ENCODE results near the gene PSMB2.

- TF ChIP-seq REST (IDR thresholded peaks at IDR 0.05; ENCODE audit: low read depth) = no peak
- TF ChIP-seq, protein P1, sequence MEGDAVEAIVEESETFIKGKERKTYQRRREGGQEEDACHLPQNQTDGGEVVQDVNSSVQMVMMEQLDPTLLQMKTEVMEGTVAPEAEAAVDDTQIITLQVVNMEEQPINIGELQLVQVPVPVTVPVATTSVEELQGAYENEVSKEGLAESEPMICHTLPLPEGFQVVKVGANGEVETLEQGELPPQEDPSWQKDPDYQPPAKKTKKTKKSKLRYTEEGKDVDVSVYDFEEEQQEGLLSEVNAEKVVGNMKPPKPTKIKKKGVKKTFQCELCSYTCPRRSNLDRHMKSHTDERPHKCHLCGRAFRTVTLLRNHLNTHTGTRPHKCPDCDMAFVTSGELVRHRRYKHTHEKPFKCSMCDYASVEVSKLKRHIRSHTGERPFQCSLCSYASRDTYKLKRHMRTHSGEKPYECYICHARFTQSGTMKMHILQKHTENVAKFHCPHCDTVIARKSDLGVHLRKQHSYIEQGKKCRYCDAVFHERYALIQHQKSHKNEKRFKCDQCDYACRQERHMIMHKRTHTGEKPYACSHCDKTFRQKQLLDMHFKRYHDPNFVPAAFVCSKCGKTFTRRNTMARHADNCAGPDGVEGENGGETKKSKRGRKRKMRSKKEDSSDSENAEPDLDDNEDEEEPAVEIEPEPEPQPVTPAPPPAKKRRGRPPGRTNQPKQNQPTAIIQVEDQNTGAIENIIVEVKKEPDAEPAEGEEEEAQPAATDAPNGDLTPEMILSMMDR (IDR thresholded peaks at IDR 0.05 in 2 of 3, conservative IDR thresholded peaks at IDR 0.05 in 1 of 3; ENCODE audit: borderline replicate concordance in 1 of 3, insufficient read depth in 1 of 3, low read depth in 2 of 3, low read length in 2 of 3) = no peak
- no peak for TF ChIP-seq ZNF274 (IDR thresholded peaks at IDR 0.05; ENCODE audit: low read depth, low read length)
- TF ChIP-seq EZH2phosphoT487 (IDR thresholded peaks at IDR 0.05; ENCODE audit: borderline replicate concordance) = no peak
- no peak for TF ChIP-seq RAD21 (IDR thresholded peaks at IDR 0.05; ENCODE audit: low read depth)
- no peak for TF ChIP-seq POLR2A (IDR thresholded peaks at IDR 0.05; ENCODE audit: borderline replicate concordance, extremely low read depth, insufficient read depth, insufficient read length)
- no peak for TF ChIP-seq CEBPB (IDR thresholded peaks at IDR 0.05; ENCODE audit: low read depth)
- no peak for TF ChIP-seq EZH2 (IDR thresholded peaks at IDR 0.05)
Observed at GRCh38 chr1:35637401-35637809, 3.9 kb downstream of the PSMB2 start.

Measured in HCT116 (cell line).